Endothelial cell (in vitro differentiated cells): ENCODE data around the gene CALHM1. TPM values are rescaled to one million over a fixed set of nuclear protein-coding genes. Genes with fewer than 3 reads are reported as not detected.
"Not testable (repeated sequence)": the region's sequence is repeated elsewhere in the genome, so short reads cannot be mapped to it uniquely, and the experiment has no call there.

Experiments used
- DNase-seq: peaks from one replicate; pipeline ENCODE4 v3.0.0; 2021; ENCODE audit warnings: low spot score
- H3K27ac Mint-ChIP-seq: one replicate; pipeline ENCODE4 v1.8.0; 2021; ENCODE audit warnings: mixed read lengths, inconsistent platforms; ENCODE audit not compliant: unreplicated experiment
- H3K27me3 Mint-ChIP-seq: one replicate; pipeline ENCODE4 v1.8.0; 2021; ENCODE audit warnings: mild to moderate bottlenecking, moderate library complexity, mixed read lengths, inconsistent platforms; ENCODE audit not compliant: unreplicated experiment
- H3K36me3 Mint-ChIP-seq: one replicate; pipeline ENCODE4 v1.8.0; 2021; ENCODE audit warnings: mild to moderate bottlenecking, low read depth, mixed read lengths, inconsistent platforms; ENCODE audit not compliant: unreplicated experiment
- H3K4me1 Mint-ChIP-seq: one replicate; pipeline ENCODE4 v1.8.0; 2021; ENCODE audit warnings: mild to moderate bottlenecking, mixed read lengths, inconsistent platforms; ENCODE audit not compliant: unreplicated experiment
- H3K4me3 Mint-ChIP-seq: one replicate; pipeline ENCODE4 v1.8.0; 2021; ENCODE audit warnings: mild to moderate bottlenecking, mixed read lengths, inconsistent platforms; ENCODE audit not compliant: unreplicated experiment
- H3K9me3 Mint-ChIP-seq: one replicate; pipeline ENCODE4 v1.8.0; 2021; ENCODE audit warnings: mixed read lengths, inconsistent platforms; ENCODE audit not compliant: unreplicated experiment
- CTCF ChIP-seq: fragments of 200-600 bp; sonication (generic); IDR thresholded peaks from one replicate; pipeline ENCODE4 v1.5.0; 2021; ENCODE audit warnings: antibody characterized with exemption; ENCODE audit not compliant: unreplicated experiment
- total RNA-seq: library from RNA; stranded (reverse); fragmentation: NEBNext Ultra II Directional; extraction: Animal tissue kit (Norgen Biotek cat#: 25700); gene quantifications from one replicate; pipeline ENCODE4 v1.2.1, GENCODE V29; 2021; ENCODE audit not compliant: unreplicated experiment

Gene CALHM1
- total RNA-seq, 1 donor from 2014 or later: not detected

- no peaks in the 10 kb centered on the region for H3K4me1 Mint-ChIP-seq
- DNase-seq: no peak
- no peaks in the 10 kb centered on the region for H3K27me3 Mint-ChIP-seq
- TF ChIP-seq CTCF: no peak
- H3K4me3 Mint-ChIP-seq: no peak overlapping the region
- H3K36me3 Mint-ChIP-seq: peaks cover 63% of the 10 kb centered on the region
- no peak overlapping the region for H3K27ac Mint-ChIP-seq
- no peaks in the 10 kb centered on the region for H3K9me3 Mint-ChIP-seq
These were observed 39.6 kb downstream of the CALHM1 start for GRCh38 chr10:103419101-103419500.

GRCh38 chr10:103417601-103418000 lies 41.1 kb downstream of the CALHM1 start:
- Mint-ChIP-seq H3K27ac (no peak overlapping the region), H3K4me1 (no peaks in the 10 kb centered on the region), H3K36me3 (peaks cover 59% of the 10 kb centered on the region), H3K27me3 (no peaks in the 10 kb centered on the region), H3K9me3 (no peaks in the 10 kb centered on the region), H3K4me3 (no peak overlapping the region)
- no peak for TF ChIP-seq CTCF
- DNase-seq: no peak

GRCh38 chr10:103417148-103417469 lies 41.6 kb downstream of the CALHM1 start:
- H3K36me3 Mint-ChIP-seq: peaks cover 54% of the 10 kb centered on the region
- not testable (repeated sequence) for H3K4me3 Mint-ChIP-seq, H3K27me3 Mint-ChIP-seq, H3K9me3 Mint-ChIP-seq, H3K4me1 Mint-ChIP-seq, DNase-seq, H3K27ac Mint-ChIP-seq

- TF ChIP-seq CTCF: peak; percentile 52
- DNase-seq: peak; percentile 56
- Mint-ChIP-seq H3K9me3 (no peaks in the 10 kb centered on the region), H3K27ac (no peak overlapping the region), H3K27me3 (no peaks in the 10 kb centered on the region), H3K4me3 (no peak overlapping the region), H3K4me1 (no peaks in the 10 kb centered on the region), H3K36me3 (peaks cover 52% of the 10 kb centered on the region)
These were observed 42.1 kb downstream of the CALHM1 start for GRCh38 chr10:103416436-103417147.

- Mint-ChIP-seq H3K9me3 (no peaks in the 10 kb centered on the region), H3K4me3 (no peak overlapping the region), H3K4me1 (no peaks in the 10 kb centered on the region), H3K27ac (no peak overlapping the region), H3K27me3 (no peaks in the 10 kb centered on the region), H3K36me3 (peaks cover 47% of the 10 kb centered on the region)
- no peak for DNase-seq
- TF ChIP-seq CTCF: no peak
These were observed 43.1 kb downstream of the CALHM1 start for GRCh38 chr10:103415581-103415980.
